Esophagus squamous epithelium (tissue), 4 donors: ENCODE data around the gene PPARA.

Experiments used
- CTCF ChIP-seq, 6 experiments: fragments of 450-650 bp in 4 of 6; fragments of 200-600 bp in 2 of 6; sonication (generic) in 2 of 6; IDR thresholded peaks; one replicate each; pipeline ENCODE4 v1.5.1; 2016 to 2019; ENCODE audit warnings: antibody characterized with exemption in 6 of 6, mild to moderate bottlenecking in 4 of 6, moderate library complexity in 4 of 6
- POLR2A ChIP-seq, 4 donors: fragments of 450-650 bp; IDR thresholded peaks; one replicate each; pipeline ENCODE4 v1.6.1; 2017; ENCODE audit warnings: antibody characterized with exemption in 4 of 4, mild to moderate bottlenecking in 4 of 4, moderate library complexity in 3 of 4

GRCh38 chr22:46116491-46116958 lies 33.8 kb upstream of the PPARA start:
- TF ChIP-seq CTCF (IDR thresholded peaks at IDR 0.05): peak; percentile 80 to 97 (median 88)
- TF ChIP-seq POLR2A (IDR thresholded peaks at IDR 0.05): no peak
